Subcutaneous adipose tissue (tissue), 4 donors: ENCODE results near the gene KLHL25. TPM values are rescaled to one million over a fixed set of nuclear protein-coding genes. Genes with fewer than 3 reads are reported as not detected.

Experiments used
- CTCF ChIP-seq: fragments of 450-650 bp; IDR thresholded peaks from one replicate; pipeline ENCODE4 v1.5.1; 2016; ENCODE audit warnings: low read depth, mild to moderate bottlenecking, control low read depth, antibody characterized with exemption, moderate library complexity
- total RNA-seq, 4 donors: library from RNA; depleted of rRNA; stranded (reverse); fragments of >200 nt; gene quantifications; one replicate each; pipeline ENCODE4 v1.1.0, GENCODE V29; 2016

KLHL25 gene
- total RNA-seq, 4 donors from 2014 or later: 8.5 to 61.2 (median 12.0) TPM

- no peak for TF ChIP-seq CTCF
Measured at GRCh38 chr15:85770096-85771041, 24.4 kb downstream of the KLHL25 start.

- no peak for TF ChIP-seq CTCF
Measured at GRCh38 chr15:85769182-85769900, 25.4 kb downstream of the KLHL25 start.

- no peak for TF ChIP-seq CTCF
Measured at GRCh38 chr15:85768595-85769168, 26.0 kb downstream of the KLHL25 start.

GRCh38 chr15:85767785-85768529 lies 26.8 kb downstream of the KLHL25 start:
- TF ChIP-seq CTCF: no peak

DNA sequence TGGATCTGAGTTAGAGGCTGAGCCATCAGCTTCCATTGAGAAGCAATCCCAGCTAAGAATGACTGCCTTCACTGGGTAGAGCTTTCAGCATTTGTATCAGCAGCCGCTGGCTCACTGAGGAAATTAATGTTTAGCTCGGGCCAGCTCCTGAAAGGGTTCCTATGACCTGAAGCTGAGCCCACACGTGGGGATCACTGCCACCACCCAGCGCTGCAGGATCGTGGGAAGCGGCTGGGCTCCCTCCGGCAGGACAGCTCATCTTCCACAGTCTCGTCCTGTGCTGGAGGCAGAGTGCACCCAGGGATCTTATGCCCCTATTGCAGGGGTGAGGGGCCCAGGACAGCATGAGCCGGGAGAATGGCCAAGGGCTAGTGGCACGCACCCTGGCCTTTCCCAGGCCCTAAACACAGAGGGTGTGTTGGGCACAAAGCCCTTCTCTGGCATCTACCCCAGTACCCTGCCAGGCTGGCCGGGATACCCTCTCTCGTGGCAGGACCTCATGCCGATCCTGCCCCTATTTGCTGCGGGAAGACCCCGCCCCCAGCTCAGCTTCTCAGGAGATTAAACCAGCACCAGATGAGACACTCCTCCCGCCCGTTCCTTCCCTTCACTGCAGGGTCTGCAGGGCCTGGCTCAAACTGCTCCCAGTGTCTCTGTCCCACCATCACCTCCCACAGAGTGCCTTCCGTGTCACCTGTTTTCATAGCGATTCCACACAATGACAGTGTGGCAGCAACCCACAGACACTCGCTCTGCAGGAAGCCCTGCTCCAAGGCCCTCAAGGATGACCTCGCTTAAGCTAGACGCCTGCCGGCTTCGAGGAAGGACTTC lies 28.5 kb downstream of the KLHL25 start:
- TF ChIP-seq CTCF: no peak

DNA sequence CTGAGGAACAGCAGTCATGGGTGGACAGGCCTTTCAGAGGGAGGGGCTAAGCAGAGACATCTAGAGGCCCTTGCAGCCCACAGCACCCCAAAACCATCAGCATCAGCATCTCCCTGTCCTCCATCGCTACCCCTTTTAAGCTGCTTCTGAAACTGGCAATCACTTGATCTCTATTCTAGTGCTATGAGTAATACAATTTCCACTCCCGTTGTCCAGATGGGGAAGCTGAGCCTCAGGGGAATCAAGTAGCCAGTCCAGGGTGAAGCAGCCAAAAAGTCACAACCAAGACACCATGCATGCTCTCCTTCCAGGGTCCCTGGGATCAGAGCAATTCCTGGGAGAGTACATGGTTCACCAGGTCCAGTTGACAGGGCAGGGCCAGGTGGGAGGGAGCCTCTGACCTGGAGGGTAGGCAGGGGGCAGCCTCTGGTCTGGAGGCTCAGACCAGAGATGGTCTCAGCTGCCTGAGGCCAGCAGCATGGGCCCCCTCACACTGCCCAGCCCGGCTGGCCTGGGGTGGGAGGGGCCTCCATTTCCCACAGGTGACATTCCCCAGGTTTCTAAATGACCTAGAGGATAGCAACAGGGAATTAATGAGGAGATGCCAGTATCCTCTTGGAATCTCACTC lies 30.0 kb downstream of the KLHL25 start:
- no peak for TF ChIP-seq CTCF
